HG02884 (cell line): ENCODE measurements around the gene RHOT2.

Experiments
- ATAC-seq: cut with Tn5 transposase; IDR thresholded peaks from one replicate; pipeline ENCODE4 v1.9.1; 2021; ENCODE audit warnings: mild to moderate bottlenecking, moderate library complexity; ENCODE audit not compliant: unreplicated experiment

RHOT2 gene

DNA sequence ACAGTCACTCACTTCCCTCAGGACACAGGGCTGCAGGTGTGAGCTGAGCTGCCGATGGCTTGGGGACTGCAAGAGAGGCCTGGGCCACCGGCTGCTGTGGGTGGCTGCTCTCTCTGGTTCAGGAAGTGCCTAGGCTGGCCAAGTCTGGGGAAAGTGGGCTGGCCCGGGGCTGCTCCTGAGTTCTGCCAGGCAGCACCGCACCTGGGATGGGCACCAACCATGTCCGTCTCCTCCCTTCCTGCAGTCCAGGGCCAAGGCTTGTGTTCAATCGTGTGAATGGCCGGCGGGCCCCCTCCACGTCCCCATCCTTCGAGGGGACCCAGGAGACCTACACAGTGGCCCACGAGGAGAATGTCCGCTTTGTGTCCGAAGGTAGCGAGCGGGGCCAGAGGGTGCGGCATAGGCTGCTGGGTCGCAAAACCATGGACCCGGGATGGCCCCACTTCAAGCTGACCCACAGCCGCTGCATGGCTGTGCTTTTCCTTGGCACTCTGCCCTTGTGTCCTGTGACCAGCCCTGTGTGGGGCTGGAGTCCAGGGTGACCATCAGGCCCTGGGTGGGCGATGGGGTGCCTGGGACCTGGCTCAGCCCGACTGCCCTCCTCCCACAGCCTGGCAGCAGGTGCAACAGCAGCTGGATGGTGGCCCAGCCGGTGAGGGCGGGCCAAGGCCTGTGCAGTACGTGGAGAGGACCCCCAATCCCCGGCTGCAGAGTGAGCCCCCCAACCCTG is 20.6 kb upstream of the RHOT2 start:
- ATAC-seq, result no peak

DNA sequence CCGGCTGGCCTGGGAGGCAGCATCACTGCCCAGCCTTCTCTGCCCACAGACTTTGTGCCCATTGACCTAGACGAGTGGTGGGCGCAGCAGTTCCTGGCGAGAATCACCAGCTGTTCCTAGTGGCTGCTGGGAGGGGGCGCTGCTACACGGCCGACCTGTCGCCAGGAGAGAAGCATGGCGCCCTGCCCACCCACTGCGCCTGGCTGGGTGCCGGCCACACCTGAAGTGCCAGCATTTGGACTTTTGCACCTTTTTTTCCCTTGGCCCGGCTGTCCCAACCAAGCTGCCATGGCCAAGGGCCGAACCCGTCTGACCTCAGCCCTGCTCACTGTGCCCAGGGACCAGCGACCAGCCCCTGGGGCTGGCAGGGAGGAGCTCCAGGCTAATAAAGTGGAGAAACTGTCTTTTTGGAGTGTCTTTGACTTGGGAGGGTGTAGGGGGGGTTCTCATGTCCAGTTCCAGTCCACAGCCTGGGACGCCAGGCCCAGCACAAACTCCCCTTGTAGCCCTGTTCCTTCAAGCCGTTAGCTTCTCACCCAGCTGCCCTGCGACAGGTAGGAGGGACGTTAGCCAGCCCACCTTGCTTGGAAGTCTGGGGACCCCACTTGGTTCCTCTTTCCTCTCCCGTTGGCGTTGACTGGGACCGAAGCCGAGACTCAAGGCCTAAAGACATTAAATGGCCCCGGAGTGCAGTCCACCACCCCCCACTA is 19.7 kb upstream of the RHOT2 start:
- ATAC-seq, result no peak

DNA sequence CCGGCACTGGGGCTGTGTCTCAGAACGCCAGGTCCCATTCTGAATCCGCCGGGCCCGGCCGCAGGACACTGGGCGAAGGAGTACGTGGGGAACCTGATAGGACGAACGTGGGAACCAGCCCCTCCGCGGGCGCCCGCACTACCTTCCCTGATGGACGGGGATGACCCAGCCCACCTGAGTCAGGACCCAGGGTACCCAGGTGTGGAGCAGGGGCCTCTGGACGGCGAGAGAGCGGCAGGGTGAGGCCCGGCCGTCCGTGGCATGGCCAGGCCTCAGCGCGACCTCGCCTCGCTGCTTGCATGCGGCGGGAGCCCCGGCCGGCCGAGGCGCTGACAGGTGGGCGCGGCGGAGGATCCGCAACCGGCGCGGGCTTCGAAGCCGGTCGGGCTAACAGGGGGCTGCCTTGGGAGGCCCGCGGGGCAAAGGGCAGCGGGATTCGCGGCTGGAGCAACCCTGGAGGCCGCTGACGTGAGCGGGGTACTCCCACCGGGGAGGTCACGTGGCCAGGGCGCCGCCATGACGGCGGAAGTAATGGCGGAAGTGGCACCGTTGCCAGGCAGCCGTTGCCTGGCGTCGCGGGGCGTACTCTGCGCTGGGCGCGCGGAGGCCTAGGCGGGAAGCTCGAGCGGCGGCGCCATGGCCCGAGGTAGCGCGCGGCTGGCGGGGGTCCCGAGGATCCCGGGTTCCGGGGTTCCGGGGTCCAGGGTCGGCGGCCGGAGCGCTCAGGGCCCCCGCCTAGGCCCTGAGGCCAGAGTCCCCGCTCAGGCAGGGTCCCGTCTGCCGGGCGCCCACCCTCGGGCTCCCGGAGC is 18.9 kb upstream of the RHOT2 start, which contains the start of gene WDR90:
TSS of gene WDR90 (plus strand) at position 585 of the 809 bp plus-strand sequence. CDS start at position 637, 52 bp downstream.
- peak; percentile 67 for ATAC-seq

DNA sequence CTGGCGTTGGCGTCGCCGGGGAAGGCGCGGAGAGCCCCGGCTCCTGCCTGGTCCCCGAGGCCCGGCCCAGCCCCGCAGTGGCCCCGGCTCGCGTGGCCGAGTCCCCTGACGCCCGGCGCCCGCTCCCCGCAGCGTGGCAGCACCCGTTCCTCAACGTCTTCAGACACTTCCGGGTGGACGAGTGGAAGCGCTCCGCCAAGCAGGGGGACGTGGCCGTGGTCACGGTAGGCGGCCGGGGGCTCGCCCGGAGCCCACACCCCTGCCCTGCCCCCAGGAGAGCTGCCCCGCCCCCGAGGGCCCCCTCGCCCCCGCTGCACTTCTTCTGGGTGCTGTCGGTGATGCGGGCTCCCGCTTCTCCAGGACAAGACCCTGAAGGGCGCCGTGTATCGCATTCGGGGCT is 18.3 kb upstream of the RHOT2 start:
- ATAC-seq, result peak; percentile 16

DNA sequence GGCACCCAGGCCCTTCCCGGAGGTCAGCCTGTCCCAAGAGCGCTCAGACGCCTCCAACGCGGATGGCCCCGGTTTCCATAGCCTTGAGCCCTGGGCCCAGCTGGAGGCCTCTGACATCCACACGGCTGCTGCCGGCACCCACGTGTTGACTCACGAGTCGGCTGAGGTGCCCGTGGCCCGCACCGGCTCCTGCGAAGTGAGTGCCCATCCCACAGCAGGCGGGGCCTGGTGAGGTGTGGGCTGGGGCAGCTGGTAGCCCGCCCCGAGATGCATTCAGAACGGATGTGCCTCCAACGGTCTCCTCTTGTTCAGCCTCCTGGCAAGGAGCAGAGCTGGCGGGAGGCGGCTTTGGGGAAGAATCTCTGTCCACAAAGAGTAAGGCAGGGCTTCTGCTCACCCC is 16.1 kb upstream of the RHOT2 start:
- ATAC-seq, result no peak

DNA sequence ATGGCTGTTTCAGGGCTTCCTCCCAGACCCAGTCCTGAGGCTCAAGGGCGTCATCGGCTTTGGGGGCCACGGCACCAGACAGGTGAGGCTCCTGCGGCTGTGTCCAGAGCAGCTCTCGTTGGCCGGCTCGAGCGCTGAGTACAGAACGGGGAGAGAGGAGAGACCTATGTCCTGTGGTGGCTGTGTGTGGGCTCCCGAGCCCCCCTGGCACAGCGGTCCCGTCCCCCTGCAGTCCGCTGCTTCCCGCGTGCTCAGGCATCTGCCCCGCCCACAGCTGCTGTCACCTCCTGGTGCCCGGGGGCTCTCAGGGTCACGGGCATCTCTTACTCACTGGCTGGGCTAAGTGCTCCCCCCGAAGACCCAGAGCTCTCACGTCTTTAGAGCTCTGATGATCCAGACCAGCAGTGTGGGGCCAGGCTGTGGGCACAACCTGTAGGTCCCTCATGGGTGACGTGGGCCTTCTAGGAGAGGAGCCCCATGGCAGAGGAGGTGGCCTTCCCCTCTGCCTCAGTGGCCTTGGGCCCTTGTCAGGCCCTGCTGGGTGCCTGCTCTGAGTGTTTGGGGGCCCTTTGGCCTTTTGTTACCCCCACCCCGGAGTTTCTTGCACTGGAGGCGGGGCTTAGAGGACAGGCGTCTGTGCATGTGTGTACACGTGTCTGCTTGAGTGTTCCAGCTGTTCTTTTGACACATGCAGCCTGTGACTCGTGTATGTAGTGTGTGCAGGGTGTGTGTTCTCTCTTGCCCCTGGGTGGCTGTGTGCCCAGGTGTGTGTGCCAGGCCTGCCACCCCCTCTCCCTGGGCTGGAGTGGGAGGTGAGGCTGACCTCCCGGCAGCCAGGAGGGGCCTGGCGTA is 15.3 kb upstream of the RHOT2 start:
- no peak for ATAC-seq

DNA sequence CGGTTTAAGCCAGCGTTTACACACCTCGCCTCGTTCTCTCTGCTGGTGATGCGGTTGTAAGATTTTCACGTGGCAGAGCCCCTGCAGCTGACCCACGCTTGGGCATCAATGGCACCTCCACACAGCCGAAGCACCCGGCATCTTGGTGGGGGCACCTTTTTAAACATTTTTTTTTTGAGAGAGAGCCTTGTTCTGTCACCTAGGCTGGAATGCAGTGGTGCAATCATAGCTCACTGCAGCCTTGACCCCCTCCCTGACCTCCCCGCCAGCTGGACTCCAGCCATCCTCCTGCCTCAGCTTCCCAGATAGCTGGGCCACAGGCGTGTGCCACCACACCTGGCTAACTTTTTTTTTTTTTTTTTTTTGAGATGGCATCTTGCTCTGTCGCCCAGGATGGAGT is 13.9 kb upstream of the RHOT2 start:
- ATAC-seq, result no peak

DNA sequence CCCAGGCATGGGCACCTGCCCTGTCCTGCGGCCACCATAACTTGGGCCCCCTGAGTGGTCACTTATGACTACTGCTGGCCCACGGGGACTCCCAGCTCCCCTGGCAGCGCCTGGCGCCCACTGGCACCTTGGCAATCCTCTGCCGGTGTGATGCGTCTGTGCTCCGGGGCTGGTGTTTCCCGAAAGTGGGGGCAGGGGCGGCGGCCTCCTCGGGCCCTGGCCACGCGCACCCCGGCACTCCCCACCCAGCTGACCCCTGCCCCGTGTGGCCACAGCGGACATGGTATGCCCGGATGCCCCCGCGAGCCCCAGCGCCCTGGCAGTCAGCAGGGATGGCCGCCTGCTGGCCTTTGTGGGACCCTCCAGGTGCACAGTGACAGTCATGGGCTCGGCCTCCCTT is 10.4 kb upstream of the RHOT2 start:
- ATAC-seq, result no peak

DNA sequence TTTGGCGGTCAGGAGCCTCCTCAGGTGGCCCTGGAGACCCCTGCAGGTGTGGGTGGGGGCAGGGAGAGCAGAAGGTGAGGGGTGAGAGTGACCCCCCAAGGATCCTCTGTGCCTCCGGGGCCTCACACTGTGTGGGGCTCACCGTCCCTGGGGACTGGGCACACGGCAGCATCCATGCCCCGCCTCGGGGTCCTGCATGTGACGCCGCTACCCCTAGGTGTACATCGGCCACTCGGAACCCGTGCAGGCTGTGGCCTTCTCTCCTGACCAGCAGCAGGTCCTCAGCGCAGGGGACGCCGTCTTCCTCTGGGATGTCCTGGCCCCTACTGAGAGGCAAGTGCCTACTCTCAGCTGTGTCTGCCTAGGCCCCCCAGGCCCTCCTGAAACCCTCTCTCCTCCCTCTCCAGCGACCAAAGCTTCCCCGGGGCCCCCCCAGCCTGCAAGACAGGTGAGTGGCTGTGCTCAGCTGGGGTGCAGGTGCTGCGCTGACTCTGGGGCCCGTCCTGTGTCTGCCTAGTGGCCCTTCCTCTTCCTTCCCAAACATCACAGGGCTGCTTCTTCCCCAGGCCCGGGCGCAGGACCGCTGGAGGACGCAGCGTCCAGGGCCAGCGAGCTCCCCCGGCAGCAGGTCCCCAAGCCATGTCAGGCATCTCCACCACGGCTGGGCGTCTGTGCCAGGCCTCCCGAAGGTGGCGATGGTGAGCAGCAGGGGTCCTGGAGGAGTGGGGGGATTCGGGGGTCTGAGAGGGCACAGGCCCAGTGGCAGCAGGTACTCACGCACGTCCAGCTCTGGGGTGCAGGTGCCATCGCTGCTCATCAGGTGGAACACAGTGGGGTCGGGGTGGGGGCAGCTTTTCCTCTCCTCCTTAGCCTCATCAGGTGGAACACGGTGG is 9.0 kb upstream of the RHOT2 start:
- ATAC-seq, result no peak

DNA sequence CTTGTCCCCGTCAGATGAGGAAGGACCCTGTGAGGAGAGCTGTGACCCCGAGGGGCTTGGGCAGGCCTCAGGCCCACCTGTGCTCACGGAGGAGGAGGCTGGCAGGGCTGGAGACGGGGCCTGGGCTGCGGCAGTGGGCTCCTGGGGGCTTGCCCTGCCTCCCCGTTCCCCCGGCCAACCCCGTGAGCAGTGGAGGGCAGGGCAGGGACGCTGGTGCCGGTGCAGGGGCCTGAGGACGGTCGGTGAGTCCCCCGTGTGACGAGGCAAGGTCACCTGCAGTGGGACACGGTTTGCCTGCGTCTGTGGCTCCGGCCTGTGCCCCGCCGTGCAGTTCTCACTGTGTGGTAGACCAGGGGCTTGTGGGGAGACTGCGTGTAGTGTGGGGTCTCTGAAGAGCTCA is 8.3 kb upstream of the RHOT2 start:
- ATAC-seq, result no peak

DNA sequence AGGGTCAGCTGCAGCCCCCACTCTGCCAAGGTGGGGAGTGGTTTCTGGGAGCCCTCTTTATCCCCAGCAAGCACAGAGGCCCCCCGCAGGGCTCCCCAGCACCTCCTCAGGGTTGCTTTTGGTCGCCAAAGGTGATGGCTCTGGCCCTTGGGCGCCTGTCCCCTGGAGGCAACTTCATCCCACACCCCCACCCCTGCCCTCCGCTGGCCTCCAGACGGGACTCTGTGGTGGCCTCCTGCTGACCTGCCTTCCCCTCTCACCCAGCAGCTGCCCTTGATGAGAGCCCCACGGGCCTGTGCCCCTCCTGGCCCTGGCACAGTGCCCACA is 7.8 kb upstream of the RHOT2 start:
- ATAC-seq, result no peak

DNA sequence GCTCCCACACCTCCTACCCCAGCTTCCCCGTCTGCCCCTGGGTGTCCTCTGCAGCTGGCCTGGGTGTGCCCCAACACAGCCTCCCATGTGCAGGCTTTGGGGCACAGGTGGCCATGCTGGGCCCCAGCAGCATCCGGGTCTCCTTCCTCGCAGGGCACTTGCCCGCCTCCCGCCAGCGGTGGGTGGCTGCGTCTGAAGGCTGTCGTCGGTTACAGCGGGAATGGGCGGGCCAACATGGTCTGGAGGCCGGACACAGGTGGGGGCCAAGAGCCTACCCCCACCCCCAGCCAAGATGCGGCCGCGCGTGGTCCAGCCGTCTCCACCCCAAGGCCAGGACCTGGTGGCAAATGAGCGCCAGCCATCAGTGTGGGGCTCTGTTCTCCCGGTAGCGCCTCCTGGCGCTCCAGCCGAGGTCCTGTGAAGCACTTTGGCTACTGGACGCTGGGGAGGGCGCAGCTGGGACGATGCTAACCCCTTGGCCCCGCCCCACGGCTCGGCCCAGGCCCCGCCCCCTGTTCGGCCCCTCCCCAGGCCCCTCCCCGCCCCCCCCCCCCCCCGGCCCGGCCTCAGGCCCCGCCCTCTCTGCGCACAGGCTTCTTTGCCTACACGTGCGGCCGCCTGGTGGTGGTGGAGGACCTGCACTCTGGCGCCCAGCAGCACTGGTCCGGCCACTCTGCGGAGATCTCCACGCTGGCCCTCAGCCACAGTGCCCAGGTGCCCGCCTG is 7.3 kb upstream of the RHOT2 start:
- no peak for ATAC-seq

DNA sequence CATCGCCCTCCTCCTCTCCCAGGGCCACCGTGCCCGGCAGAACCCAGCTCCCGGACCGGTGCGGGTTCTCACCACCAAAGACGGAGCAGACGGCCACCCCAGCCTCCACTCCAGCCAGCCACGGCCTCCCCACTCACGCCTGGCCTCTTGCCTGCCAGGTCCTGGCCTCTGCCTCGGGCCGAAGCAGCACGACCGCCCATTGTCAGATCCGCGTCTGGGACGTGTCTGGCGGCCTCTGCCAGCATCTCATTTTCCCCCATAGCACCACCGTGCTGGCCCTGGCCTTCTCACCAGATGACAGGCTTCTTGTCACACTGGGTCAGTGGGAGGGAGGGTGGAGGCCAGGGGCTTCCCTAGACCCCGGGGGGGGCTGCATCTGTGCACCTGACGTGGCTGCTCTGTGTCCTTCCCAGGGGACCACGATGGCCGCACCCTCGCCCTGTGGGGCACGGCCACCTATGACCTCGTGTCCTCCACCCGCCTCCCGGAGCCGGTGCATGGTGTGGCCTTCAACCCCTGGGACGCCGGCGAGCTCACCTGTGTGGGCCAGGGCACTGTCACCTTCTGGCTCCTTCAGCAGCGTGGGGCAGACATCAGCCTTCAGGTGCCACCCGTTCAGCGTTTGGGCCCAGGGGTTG is 6.6 kb upstream of the RHOT2 start:
- no peak for ATAC-seq

DNA sequence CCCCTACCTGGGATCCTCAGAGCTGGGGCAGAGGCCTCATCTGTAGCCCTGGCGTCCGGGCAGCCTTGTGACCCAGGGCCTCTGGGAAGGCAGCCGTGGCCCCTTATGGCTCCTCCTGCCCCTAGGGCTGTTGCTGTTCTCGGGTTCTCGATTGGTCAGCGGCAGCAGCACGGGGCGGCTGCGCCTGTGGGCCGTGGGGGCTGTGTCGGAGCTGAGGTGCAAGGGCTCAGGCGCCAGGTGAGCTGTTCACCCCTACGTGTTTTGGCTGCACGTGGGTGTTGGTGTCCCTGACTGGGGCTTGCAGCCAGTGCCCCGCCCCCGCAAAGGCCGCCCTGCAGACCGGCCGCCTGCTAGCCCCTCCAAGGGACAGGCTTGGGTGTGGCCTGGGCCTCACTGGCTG is 5.8 kb upstream of the RHOT2 start:
- no peak for ATAC-seq

DNA sequence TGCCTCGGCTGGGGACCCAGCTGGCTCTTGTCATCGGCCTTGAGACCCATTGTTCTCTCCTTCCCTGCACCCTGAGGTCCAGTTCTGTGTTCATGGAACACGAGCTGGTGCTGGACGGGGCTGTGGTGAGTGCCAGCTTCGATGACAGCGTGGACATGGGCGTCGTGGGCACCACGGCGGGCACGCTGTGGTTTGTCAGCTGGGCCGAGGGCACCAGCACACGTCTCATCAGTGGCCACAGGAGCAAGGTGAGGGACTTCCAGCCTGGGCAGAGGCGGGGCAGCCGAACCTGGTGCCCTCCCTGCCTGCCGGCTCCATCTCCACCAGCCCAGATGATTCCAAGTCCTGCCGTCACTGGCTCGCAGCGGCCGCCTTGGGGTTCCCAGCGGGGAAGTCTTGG is 5.3 kb upstream of the RHOT2 start:
- ATAC-seq, result no peak

DNA sequence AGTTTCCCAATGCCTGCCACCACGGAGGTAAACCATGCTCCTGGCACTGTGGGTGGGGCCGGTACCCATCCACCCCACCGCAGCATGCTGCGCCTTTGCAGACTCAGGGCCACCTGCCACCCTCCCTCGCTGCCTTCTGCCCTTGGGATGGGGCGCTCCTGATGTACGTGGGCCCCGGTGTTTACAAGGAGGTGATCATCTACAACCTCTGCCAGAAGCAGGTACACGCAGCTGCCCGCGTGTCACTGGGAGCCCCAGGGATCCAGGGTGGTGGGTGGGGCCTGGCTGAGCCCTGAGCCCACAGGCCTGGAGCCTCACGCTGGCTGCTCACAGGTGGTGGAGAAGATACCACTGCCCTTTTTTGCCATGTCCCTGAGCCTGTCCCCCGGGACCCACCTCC is 1.4 kb upstream of the RHOT2 start:
- no peak for ATAC-seq

DNA sequence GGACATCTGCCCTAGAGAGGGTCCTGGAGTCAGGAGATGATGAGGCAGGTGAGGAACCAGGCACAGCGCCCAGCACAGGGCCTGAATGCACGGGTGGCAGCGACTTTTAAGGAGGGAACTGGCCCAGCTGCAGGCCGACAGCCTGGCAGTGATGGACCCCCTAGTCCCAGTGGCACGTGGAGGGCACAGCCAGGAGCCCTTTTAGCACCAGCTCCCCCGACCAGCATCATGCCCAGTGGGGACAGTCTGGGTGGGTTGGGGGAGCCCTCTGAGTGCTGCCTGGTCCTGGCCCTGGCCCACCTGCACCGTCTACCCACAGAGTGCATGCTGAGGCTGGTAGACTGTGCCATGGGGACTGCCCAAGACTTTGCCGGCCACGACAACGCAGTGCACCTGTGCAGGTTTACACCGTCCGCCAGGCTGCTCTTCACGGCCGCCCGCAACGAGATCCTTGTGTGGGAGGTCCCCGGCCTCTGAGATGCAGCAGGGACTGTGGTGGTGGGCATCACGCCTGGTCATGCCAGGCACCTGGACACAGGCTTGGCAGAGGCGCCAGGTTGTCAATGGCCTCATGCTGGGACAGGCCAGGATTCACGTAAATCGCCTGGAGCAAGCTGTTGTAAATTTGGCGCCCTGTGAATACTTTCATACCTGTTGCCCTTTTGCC is 686 bp upstream of the RHOT2 start:
- no peak for ATAC-seq

DNA sequence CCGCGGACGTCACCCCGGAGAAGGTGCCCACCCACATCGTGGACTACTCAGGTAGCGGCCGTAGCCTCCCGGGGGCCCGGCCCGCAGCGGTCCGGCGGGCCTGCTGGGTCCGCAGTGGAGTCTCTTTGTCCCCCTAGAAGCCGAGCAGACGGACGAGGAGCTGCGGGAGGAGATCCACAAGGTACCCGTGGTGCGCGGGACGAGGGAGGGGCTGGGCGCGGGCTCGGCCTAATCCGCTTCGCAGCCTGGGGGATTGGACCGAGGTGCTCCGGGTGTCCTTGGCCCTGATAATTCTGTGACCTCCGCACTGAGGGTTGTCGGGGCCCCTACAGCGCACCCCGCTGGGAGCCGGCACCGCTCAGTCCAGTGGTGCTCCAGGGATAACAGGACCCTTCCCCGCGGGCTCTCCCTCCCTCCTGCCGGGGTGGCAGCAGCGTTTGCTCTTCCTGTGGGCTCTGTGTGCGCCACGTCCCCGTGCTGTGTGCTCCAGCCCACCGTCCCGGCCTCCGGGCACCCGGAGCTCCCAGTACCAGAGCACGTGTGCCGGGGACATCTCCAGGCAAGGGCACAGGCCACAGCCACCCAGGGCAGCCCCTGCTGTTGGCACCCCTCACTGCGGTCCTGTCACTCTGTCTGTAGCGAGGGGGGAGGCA is 713 bp downstream of the RHOT2 start:
- ATAC-seq, result peak; percentile 7
